Mucosa of stomach (tissue), 1 donor: Measurements from ENCODE around the gene PCDHB1.

Source experiments
- H3K27me3 ChIP-seq: one replicate; pipeline ENCODE4 v1.7.0; 2013; ENCODE audit warnings: mild to moderate bottlenecking, low read length; ENCODE audit not compliant: control insufficient read depth, insufficient read depth
- H3K36me3 ChIP-seq: one replicate; pipeline ENCODE4 v1.7.0; 2013; ENCODE audit warnings: low read length; ENCODE audit not compliant: control insufficient read depth, insufficient read depth
- H3K4me1 ChIP-seq: one replicate; pipeline ENCODE4 v1.7.0; 2013; ENCODE audit warnings: mild to moderate bottlenecking, low read length; ENCODE audit not compliant: control insufficient read depth, insufficient read depth
- H3K4me3 ChIP-seq: one replicate; pipeline ENCODE4 v1.7.0; 2013; ENCODE audit warnings: low read length
- H3K9ac ChIP-seq: one replicate; pipeline ENCODE4 v1.7.0; 2013; ENCODE audit warnings: mild to moderate bottlenecking, low read length, moderate library complexity
- H3K9me3 ChIP-seq: one replicate; pipeline ENCODE4 v1.7.0; 2013; ENCODE audit warnings: mild to moderate bottlenecking, low read length, moderate library complexity; ENCODE audit not compliant: control insufficient read depth
- donor health status: Pancreatic carcinoma.

Gene PCDHB1

DNA sequence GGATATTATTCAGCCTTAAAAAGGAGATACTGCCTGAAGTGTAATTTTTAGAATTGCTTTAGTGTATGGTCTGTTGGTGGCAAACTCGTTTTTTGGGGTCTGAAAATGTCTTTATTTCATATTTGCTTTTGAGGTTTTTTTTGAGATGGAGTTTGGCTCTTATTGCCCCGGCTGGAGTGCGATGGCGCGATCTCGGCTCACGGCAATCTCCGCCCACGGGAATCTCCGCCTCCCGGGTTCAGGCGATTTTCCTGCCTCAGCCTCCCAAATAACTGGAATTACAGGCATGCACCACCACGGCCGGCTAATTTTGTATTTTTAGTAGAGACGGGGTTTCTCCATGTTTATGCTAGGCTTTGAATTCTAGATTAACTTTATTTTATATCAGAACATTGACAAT lies 20.2 kb upstream of the PCDHB1 start:
- H3K27me3 ChIP-seq = no peaks in the 10 kb centered on the region
- H3K9me3 ChIP-seq = no peaks in the 10 kb centered on the region
- no peak overlapping the region for H3K9ac ChIP-seq
- no peaks in the 10 kb centered on the region for H3K36me3 ChIP-seq
- no peaks in the 10 kb centered on the region for H3K4me1 ChIP-seq
- no peak overlapping the region for H3K4me3 ChIP-seq

DNA sequence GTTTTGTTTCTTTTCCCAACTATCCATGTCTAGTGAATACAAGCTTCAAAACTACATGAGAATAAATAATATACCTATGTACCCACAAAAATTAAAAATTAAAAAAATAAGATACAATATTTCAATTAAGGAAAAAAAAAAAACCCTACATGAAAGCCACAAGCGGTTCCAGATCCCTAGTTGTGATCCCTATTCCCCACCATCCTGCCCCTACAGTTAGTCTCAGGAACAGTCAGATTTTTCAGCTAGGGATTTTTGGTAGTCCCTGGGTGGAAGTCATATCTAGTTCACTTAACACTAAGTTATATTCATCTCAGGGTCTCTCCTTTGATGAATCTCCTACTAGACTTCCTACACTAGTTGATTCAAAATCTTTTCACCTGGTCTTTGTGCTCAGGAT lies 18.5 kb upstream of the PCDHB1 start:
- no peaks in the 10 kb centered on the region for H3K36me3 ChIP-seq
- no peaks in the 10 kb centered on the region for H3K4me1 ChIP-seq
- no peaks in the 10 kb centered on the region for H3K9me3 ChIP-seq
- H3K27me3 ChIP-seq = no peaks in the 10 kb centered on the region
- H3K4me3 ChIP-seq = no peak overlapping the region
- no peak overlapping the region for H3K9ac ChIP-seq

DNA sequence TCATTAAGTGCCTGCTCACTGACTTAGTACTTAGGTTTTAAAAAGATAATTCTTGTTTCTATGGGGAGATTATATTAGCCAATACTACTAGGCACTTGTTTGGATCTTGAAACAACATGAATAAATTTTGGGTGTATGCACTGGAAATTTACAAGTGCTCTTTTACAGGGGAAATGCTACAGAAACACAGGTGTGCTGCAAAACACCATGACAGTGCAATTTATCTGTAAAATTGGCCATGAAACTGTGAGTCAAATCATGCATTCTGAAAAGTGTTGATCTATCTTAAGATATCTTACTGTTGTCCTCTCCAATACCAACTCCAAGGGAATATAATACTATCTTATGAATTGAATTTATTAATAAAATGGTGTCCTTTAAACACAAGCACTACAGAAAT lies 12.1 kb upstream of the PCDHB1 start:
- H3K4me3 ChIP-seq = no peak overlapping the region
- H3K9me3 ChIP-seq = no peaks in the 10 kb centered on the region
- no peaks in the 10 kb centered on the region for H3K27me3 ChIP-seq
- H3K4me1 ChIP-seq = peaks cover 5% of the 10 kb centered on the region
- no peak overlapping the region for H3K9ac ChIP-seq
- no peaks in the 10 kb centered on the region for H3K36me3 ChIP-seq

DNA sequence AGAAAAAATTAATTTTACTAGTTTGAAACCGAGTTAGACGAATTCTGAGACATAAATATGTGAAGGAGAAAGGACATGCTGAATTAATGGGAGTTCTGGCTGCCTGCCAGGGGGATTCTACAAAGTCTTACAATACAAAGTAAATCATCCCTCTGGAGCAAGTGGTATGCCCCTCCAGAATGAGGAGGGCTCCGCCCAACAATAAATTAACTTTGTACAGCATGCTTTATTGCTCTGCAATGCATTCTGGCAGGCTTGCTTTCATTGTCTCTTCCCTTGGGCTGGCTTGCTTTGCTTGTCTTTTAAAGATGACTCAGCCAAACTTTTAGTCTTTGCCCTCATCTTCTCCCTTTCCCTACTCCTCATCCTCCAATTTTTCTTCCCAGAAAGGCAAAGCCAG lies 11.7 kb upstream of the PCDHB1 start:
- Histone ChIP-seq H3K9ac (no peak overlapping the region), H3K4me1 (peaks cover 5% of the 10 kb centered on the region), H3K4me3 (no peak overlapping the region), H3K9me3 (no peaks in the 10 kb centered on the region), H3K27me3 (no peaks in the 10 kb centered on the region), H3K36me3 (no peaks in the 10 kb centered on the region)

DNA sequence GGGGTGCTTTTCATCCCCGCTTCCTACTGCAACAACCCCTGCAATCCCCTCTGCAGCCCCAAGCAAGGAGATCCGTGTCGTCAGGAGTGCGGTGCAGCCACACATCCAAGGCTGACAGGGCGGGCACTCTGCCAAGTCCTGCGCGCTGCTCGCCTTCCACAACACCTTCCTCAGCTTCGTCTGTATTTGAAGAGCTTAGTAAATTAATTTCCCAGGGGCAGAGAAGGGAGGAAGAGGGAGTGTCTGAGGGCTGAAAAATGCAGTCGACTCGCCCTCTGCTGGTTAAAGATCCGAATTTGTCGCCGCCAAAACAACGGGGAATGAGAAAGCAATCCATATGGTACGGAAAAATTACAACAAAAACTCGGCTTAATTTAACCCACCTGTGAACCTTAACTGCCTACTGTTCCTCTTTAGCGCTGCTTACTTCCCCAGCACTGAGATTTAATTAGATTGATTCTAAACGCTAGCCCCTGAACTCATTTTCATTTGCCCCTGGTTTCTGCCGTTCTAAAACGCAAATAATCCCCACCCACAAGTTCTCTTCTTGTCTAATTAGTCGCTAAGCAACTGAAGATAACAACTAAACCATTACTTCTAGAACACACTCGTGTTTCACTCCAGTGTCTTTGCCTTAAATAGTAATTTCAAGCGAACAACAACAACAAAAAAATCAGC lies 10.9 kb upstream of the PCDHB1 start:
- Histone ChIP-seq H3K27me3 (no peaks in the 10 kb centered on the region), H3K36me3 (no peaks in the 10 kb centered on the region), H3K9ac (no peak overlapping the region), H3K9me3 (no peaks in the 10 kb centered on the region), H3K4me1 (peaks cover 5% of the 10 kb centered on the region), H3K4me3 (peak overlapping the region; percentile 16)

DNA sequence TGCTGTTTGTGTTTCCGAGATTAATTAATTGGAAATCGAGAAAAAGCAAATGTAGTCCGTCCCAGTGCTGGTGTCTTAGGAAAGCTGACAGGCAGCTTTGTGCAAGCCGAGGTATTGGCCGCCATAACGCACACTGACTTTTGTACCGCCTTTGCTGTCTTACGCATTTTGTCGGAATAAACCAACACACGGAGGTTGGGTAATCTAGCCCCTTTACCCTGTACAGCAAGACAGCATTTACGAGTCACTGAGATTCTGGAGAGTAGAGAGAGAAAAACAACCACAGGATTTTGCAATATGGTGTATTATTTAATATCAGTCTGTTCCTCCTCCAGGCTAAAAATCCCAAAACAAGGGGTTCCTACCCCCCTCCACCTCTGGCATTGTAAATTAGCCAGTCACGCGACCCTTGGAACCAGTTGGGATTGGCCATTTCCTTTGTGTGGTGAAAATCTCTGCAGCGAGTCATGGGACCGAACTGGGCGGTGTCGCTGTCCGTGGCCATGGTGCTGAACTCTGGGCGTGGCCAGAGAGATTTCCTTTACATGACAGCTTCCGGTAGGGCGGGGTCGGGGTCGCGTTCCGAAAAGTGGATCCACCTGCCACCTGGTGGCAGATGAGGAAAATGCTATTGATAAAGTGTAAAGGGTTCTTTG lies 10.3 kb upstream of the PCDHB1 start:
- Histone ChIP-seq H3K36me3 (no peaks in the 10 kb centered on the region), H3K4me3 (peak overlapping the region; percentile 16), H3K9me3 (no peaks in the 10 kb centered on the region), H3K4me1 (peaks cover 5% of the 10 kb centered on the region), H3K9ac (no peak overlapping the region), H3K27me3 (no peaks in the 10 kb centered on the region)

DNA sequence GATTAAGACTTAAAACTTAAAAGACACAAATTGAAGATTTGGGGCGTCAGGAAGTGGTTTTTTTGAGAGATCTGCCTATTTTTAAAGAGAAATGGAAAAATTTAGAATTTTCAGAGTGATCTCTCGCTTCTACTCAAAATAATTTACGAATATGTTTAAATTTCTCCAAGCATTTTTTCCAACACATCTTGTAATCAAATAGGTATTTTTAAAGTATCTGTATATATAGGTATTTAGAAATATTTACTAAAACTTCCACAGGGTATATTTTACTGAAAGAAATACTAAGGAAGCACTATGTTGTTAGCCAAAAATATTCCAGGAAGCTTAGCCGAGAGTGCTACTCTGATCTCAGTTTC lies 9.8 kb upstream of the PCDHB1 start:
- no peaks in the 10 kb centered on the region for H3K9me3 ChIP-seq
- peaks cover 5% of the 10 kb centered on the region for H3K4me1 ChIP-seq
- H3K36me3 ChIP-seq = no peaks in the 10 kb centered on the region
- no peak overlapping the region for H3K4me3 ChIP-seq
- no peaks in the 10 kb centered on the region for H3K27me3 ChIP-seq
- no peak overlapping the region for H3K9ac ChIP-seq

DNA sequence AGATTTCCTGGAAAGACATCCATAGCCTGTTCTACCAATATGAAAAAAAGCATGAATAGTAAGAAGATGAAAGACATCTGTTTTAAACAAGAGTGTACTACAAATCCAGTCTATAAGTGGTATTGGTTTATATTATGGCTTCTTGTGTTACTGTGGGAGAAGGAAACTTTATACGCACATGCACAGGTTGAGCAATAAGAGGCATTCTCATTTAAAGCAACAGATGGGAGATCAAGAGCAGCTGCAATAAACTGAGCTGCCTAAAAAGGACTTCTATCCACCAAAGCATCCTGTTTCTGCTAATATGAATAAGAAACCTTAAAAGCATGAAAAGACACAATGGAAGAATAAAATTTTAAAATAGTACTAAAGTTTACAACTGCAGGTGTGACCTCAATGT lies 8.6 kb upstream of the PCDHB1 start:
- Histone ChIP-seq H3K4me3 (no peak overlapping the region), H3K36me3 (no peaks in the 10 kb centered on the region), H3K9ac (no peak overlapping the region), H3K4me1 (peaks cover 5% of the 10 kb centered on the region), H3K9me3 (no peaks in the 10 kb centered on the region), H3K27me3 (no peaks in the 10 kb centered on the region)

DNA sequence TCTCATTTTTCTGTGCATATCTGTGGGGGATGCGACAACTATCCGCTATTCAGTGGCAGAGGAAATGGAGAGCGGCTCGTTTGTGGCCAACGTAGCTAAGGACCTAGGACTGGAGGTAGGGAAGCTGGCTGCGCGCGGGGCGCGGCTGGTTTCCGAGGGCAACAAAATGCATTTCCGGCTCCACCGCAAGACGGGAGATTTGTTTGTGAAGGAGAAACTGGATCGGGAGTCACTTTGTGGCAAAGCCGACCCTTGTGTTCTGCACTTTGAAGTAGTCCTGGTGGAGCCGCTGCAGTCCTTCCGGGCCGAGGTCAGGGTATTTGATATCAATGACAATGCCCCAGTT lies 320 bp downstream of the PCDHB1 start:
- Histone ChIP-seq H3K9ac (no peak overlapping the region), H3K27me3 (no peaks in the 10 kb centered on the region), H3K4me3 (peak overlapping the region; percentile 10), H3K36me3 (no peaks in the 10 kb centered on the region), H3K9me3 (no peaks in the 10 kb centered on the region), H3K4me1 (no peaks in the 10 kb centered on the region)

DNA sequence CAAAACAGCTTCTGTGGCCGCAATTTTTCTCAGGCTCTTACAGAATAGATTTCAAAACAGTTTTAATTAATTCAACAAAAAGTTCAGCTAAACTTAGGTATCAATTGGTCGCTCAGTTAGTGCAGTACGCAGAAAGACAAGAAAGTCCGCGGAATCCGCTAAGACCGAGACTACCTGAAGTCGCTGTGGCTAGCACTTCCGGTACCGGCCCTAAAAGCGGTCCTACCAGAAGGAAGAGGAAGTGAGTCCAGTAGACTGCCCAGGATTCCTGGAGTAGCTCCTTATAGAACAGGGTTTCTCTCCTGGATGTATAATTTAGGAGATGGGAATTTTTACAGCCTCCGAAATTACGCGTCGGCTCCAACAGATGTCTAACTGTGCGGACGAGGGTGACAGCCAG lies 26.7 kb downstream of the PCDHB1 start:
- no peak overlapping the region for H3K4me3 ChIP-seq
- H3K9me3 ChIP-seq = no peaks in the 10 kb centered on the region
- no peaks in the 10 kb centered on the region for H3K4me1 ChIP-seq
- H3K27me3 ChIP-seq = no peaks in the 10 kb centered on the region
- no peaks in the 10 kb centered on the region for H3K36me3 ChIP-seq
- no peak overlapping the region for H3K9ac ChIP-seq

DNA sequence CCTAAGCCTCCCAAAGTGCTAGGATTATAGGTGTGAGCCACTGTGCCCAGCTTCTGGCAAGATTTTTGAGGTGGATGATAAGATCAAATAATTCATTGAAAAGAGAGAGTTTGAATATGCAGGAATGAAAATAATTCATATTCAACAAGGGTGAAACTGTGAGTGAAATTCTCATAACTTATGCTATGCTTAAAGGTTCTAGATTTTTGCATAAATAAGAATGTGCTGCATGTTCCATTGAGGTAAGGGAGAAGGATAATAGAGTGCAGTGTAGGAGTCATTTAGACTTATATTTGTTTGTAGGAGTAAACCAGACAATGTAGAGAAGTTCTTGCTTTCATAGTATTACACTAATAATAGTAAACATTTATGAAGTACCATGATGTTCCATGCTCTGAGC lies 31.1 kb downstream of the PCDHB1 start:
- Histone ChIP-seq H3K36me3 (no peaks in the 10 kb centered on the region), H3K9ac (no peak overlapping the region), H3K4me3 (no peak overlapping the region), H3K4me1 (no peaks in the 10 kb centered on the region), H3K27me3 (no peaks in the 10 kb centered on the region), H3K9me3 (no peaks in the 10 kb centered on the region)

DNA sequence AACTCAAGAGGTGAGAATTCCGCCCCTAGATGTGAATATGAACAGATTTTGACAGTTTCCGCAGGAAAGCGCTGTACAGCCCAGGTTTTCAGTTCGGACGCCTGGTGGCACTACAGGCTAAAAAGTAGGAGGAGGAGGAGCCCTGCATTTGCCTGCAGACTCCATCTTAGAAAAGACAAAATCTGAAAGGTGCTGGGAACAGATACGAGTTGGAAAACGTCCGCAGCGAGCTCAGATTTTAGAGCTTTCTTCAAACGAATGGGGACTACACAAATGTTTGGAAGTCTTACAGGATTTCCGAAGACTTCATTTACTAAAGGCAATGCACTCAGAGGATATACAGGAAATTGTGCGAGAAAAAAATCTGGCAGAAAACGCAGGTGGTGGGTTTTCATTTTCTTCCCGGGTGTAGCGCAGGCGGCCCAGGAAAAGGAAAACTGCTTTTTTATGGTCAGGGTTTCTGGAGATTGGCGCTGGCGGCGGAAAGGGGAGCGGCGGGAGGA lies 33.4 kb downstream of the PCDHB1 start:
- no peak overlapping the region for H3K9ac ChIP-seq
- H3K27me3 ChIP-seq = no peaks in the 10 kb centered on the region
- peak overlapping the region; percentile 26 for H3K4me3 ChIP-seq

More for the DNA sequence above, 33.4 kb downstream of the PCDHB1 start:
- Histone ChIP-seq H3K36me3 (no peaks in the 10 kb centered on the region), H3K4me1 (no peaks in the 10 kb centered on the region), H3K9me3 (no peaks in the 10 kb centered on the region)
